Measurements from ENCODE around the gene HIF1AN. TPM values are rescaled to one million over a fixed set of nuclear protein-coding genes. Genes with fewer than 3 reads are reported as not detected.

HIF1AN gene
- total RNA-seq, 2 experiments from 2014 or later = 52.3 to 56.4 TPM

DNA sequence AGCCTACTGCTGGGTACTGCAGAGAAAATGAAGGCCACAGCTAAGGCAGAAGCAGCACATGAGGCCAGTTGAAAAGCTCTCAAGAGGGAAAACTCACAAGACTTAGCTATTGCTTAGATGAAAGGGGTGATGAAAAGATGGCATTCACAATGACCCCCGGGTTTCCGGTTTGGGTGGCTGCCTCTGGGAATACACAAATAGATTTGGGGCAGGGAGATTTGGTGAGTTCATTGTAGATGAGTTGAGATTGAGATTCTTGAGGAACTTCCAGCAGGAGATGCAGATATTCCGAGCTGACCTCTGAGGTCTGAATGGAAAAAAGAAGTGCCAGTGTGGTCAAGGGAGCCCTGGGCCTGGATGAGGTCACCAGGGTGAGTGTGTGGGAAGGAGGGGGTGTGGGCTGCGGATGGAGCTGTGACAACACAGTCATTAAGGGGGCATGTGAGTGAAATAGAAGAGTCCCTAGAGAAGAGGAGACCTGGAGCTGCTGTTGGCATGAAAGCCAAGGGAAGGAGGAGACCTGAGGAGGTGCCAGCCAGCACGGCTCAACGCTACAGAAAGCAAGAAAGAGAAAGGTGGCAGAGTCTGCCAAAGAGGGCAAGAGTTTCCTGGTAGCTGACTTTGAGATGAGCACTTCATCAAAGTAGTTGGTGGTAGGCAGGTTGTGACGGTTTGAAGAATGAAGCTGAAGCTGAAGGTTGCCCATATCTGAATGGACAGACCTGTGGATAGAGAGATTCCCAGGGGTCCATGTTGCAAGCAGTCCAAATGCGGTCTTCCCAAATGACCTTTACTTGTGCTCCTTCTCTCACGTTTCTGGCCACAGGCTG is 43.7 kb downstream of the HIF1AN start:
- DNase-seq = no peak
- no peak overlapping the region for H3K4me3 Mint-ChIP-seq
- no peaks in the 10 kb centered on the region for H3K4me1 Mint-ChIP-seq
- no peaks in the 10 kb centered on the region for H3K36me3 Mint-ChIP-seq
- H3K27ac Mint-ChIP-seq = no peak overlapping the region
- H3K27me3 Mint-ChIP-seq = peaks cover 61% of the 10 kb centered on the region
- no peak for ATAC-seq (ENCODE audit: low read depth)
- H3K9me3 Mint-ChIP-seq = no peaks in the 10 kb centered on the region
- POLR2A ChIA-PET = no interaction called here

DNA sequence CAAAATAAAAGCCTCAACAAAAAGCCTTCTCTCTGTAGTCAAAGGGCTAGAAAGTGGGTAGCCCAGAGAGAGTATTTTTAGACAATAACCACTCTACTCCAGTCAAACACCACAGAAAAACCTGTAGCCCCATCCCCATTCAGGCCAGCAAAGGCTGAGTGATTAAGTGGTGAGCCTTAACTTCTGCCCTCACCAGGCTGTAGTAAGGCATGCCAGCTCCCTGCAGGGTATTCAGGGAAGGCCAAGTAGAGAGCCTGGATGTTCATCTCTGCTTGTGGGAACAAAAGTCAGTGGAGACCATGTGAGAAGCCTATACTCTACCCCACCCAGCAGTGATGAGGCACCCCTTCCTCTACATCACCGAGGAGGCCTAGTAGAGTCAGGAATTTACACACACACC is 51.2 kb downstream of the HIF1AN start:
- DNase-seq (no peak), ATAC-seq (ENCODE audit: low read depth) (no peak)
- Mint-ChIP-seq H3K9me3 (no peaks in the 10 kb centered on the region), H3K36me3 (no peaks in the 10 kb centered on the region), H3K4me1 (no peaks in the 10 kb centered on the region), H3K4me3 (no peak overlapping the region), H3K27me3 (peaks cover 73% of the 10 kb centered on the region), H3K27ac (no peak overlapping the region)
- POLR2A ChIA-PET = no interaction called here

DNA sequence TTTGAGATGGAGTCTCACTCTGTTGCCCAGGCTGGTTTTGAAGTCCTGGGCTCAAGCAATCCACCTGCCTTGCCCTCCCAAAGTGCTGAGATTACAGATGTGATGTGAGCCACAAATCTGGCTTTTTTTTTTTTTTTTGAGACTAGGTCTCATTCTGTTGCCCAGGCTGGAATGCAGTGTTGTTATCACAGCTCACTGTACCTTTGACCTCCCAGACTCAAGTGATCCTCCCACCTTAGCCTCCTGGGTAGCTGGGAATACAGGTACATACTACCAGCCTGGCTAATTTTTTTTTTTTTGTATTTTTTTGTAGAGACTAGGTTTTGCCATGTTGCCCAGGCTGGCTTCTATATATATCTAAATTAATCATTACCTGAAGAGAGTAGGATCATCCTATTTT is 62.4 kb downstream of the HIF1AN start:
- no peaks in the 10 kb centered on the region for H3K36me3 Mint-ChIP-seq
- no peaks in the 10 kb centered on the region for H3K9me3 Mint-ChIP-seq
- no peak overlapping the region for H3K27ac Mint-ChIP-seq
- H3K4me1 Mint-ChIP-seq = no peaks in the 10 kb centered on the region
- DNase-seq = no peak
- H3K4me3 Mint-ChIP-seq = no peak overlapping the region
- POLR2A ChIA-PET = no interaction called here
- ATAC-seq (ENCODE audit: low read depth) = no peak
- H3K27me3 Mint-ChIP-seq = peaks cover 41% of the 10 kb centered on the region

DNA sequence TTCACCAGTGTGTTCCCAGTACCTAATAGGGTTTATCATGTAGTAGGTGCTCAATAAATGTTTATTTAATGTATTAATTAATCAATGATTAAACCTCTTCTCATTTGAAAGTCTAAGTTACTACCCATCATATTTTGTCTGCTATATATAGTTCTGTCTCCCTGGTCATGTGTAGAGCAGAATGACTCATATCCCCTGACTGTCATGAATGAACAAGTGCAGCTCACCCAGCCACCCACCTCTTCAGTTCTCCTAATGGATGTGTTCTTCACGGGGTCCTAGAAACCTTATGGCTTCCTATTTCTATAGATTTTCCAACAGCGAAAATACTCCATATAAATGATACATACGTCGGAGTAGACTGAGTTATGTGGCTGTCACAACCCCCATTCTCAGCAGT is 64.5 kb downstream of the HIF1AN start:
- peaks cover 44% of the 10 kb centered on the region for H3K27me3 Mint-ChIP-seq
- POLR2A ChIA-PET = no interaction called here
- no peaks in the 10 kb centered on the region for H3K4me1 Mint-ChIP-seq
- ATAC-seq (ENCODE audit: low read depth) (no peak), DNase-seq (no peak)
- H3K4me3 Mint-ChIP-seq = no peak overlapping the region
- peaks cover 1% of the 10 kb centered on the region for H3K9me3 Mint-ChIP-seq
- no peak overlapping the region for H3K27ac Mint-ChIP-seq
- H3K36me3 Mint-ChIP-seq = no peaks in the 10 kb centered on the region

DNA sequence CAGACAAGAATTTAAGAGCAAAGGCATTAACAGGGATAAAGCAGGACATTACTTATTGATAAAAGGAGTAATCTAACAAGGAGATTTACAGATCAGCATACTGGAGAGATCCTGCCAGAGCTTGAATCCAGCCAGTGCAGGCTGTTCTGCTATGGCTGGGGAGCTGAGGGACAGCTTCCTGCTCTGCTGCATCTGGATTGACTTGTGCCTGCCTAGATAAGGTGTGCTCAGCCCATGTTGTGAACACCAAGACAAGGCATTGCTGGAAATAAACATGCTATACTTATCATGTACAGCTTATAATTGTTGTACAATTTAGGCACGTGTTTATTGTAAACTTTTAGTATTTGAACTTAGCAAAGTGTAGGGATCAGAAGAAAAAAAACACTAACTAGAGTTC is 71.7 kb downstream of the HIF1AN start:
- POLR2A ChIA-PET = no interaction called here
- no peak for DNase-seq
- peaks cover 39% of the 10 kb centered on the region for H3K27me3 Mint-ChIP-seq
- H3K9me3 Mint-ChIP-seq = peaks cover 2% of the 10 kb centered on the region
- no peaks in the 10 kb centered on the region for H3K4me1 Mint-ChIP-seq
- no peaks in the 10 kb centered on the region for H3K36me3 Mint-ChIP-seq
- no peak overlapping the region for H3K27ac Mint-ChIP-seq
- no peak overlapping the region for H3K4me3 Mint-ChIP-seq
- ATAC-seq (ENCODE audit: low read depth) = no peak

Other genes starting within 250 kb of the HIF1AN start
- 10 to 100 TPM; 47.3 to 50.6 TPM for gene BLOC1S2, start 249.3 kb upstream of the HIF1AN start, total RNA-seq
- gene PKD2L1, start 205.7 kb upstream of the HIF1AN start, total RNA-seq = not detected
- gene SCD, start 188.7 kb upstream of the HIF1AN start, total RNA-seq = 100 to 1,000 TPM; 212 to 220 TPM
- gene WNT8B, start 72.9 kb upstream of the HIF1AN start, total RNA-seq = under 1 TPM; 0.54 to 0.91 TPM
- gene SEC31B, start 16.1 kb upstream of the HIF1AN start, total RNA-seq = 100 to 1,000 TPM; 156 to 168 TPM
- gene NDUFB8, start 6.1 kb upstream of the HIF1AN start, total RNA-seq = 100 to 1,000 TPM; 245 to 269 TPM
- gene PAX2, start 209.6 kb downstream of the HIF1AN start, total RNA-seq = not detected

Data from activated naive CD8-positive, alpha-beta T cell treated with anti-CD3 and anti-CD28 coated beads, Interleukin-2, amount 10 ng/mL, durations not matched to agents 7 days and 5 days (primary cell).